ENCODE data around the gene ME2. TPM values are rescaled to one million over a fixed set of nuclear protein-coding genes. Genes with fewer than 3 reads are reported as not detected.
"Not testable (repeated sequence)": the region's sequence is repeated elsewhere in the genome, so short reads cannot be mapped to it uniquely, and the experiment has no call there.

The ME2 gene
- total and polyA plus RNA-seq, 2 donors (not counting 1 experiment from before 2014, with no cell fraction given), result 28.4 to 57.8 TPM

DNA sequence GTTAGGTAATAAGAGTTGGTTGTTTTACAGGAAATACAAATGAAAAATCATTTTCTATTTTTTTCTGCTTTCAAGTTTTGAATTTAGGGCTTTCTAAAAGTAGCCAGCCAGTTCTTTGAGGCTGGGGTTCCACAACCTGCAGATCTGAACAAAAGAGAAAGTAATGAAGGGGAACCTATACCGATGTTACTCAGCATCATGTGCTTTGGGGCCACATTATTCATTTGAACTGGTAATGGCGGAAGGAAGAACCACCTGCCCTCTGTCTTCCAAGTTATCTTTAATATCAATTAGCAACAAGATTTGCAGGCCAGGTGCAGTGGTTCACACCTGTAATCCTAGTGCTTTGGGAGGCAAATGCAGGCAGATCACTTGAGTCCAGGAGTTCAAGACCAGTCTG, 46.2 kb upstream of the ME2 start:
- Mint-ChIP-seq H3K4me1 (peaks cover 44% of the 10 kb centered on the region), H3K9me3 (ENCODE audit: insufficient read depth) (no peaks in the 10 kb centered on the region), H3K27me3 (no peaks in the 10 kb centered on the region), H3K4me3 (peak overlapping the region; percentile 29), H3K27ac (peak overlapping the region; percentile 53)
- ChIA-PET POLR2A (no interaction called here), CTCF (interaction anchor here (9.5 kb wide), 1 partner anchor 14 kb away, joined by 70 read pairs; the partner anchor contains the start of gene MRO)
- DNase-seq (no peak), ATAC-seq (ENCODE audit: low read depth) (no peak)
- intact Hi-C loops (cut with micrococcal nuclease), result no loop called here
- H3K36me3 ChIP-seq (replicated peaks in 1 of 2; ENCODE audit: control extremely low read depth in 1 of 2, control insufficient read depth in 1 of 2, extremely low read depth in 1 of 2, insufficient read depth in 2 of 2, low read length in 1 of 2), result no peaks in the 10 kb centered on the region
- H3K79me2 ChIP-seq (ENCODE audit: control insufficient read depth, insufficient read depth, low read length), result no peaks in the 10 kb centered on the region
- TF ChIP-seq, protein P1, sequence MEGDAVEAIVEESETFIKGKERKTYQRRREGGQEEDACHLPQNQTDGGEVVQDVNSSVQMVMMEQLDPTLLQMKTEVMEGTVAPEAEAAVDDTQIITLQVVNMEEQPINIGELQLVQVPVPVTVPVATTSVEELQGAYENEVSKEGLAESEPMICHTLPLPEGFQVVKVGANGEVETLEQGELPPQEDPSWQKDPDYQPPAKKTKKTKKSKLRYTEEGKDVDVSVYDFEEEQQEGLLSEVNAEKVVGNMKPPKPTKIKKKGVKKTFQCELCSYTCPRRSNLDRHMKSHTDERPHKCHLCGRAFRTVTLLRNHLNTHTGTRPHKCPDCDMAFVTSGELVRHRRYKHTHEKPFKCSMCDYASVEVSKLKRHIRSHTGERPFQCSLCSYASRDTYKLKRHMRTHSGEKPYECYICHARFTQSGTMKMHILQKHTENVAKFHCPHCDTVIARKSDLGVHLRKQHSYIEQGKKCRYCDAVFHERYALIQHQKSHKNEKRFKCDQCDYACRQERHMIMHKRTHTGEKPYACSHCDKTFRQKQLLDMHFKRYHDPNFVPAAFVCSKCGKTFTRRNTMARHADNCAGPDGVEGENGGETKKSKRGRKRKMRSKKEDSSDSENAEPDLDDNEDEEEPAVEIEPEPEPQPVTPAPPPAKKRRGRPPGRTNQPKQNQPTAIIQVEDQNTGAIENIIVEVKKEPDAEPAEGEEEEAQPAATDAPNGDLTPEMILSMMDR (IDR thresholded peaks at IDR 0.05), result no peak
- no peak for TF ChIP-seq EZH2 (IDR thresholded peaks at IDR 0.05; ENCODE audit: borderline replicate concordance, insufficient read depth, low read depth, low read length, poor library complexity, severe bottlenecking)
- peaks cover 23 to 33% of the 10 kb centered on the region in 2 donors for H3K4me1 ChIP-seq (ENCODE audit: control insufficient read depth in 2 of 2, insufficient read depth in 2 of 2, low read length in 2 of 2)
- H4K20me1 ChIP-seq (ENCODE audit: control insufficient read depth, insufficient read depth, low read length, poor library complexity, severe bottlenecking), result no peaks in the 10 kb centered on the region
- H3K27ac ChIP-seq (ENCODE audit: low read length in 2 of 2), result no peak overlapping the region
- no peak overlapping the region for H3K4me3 ChIP-seq (ENCODE audit: control extremely low read depth in 1 of 5, extremely low read depth in 1 of 5, insufficient read depth in 1 of 5, low read depth in 2 of 5, low read length in 4 of 5)
- H3K9me3 ChIP-seq (ENCODE audit: control extremely low read depth in 1 of 3, control insufficient read depth in 2 of 3, insufficient read depth in 1 of 3, low read length in 2 of 3), result peaks cover 0 to 3% (median 0%) of the 10 kb centered on the region in 3 donors
- H2AFZ ChIP-seq (ENCODE audit: insufficient read depth, low read depth, low read length, poor library complexity, severe bottlenecking), result peak overlapping the region; percentile 61
- WGBS (ENCODE audit: insufficient coverage), result 80% methylated on average over 1 of the region's 2 CpGs
- H3K27me3 ChIP-seq (replicated peaks in 1 of 4; ENCODE audit: control extremely low read depth in 1 of 4, control insufficient read depth in 3 of 4, insufficient read depth in 4 of 4, low read length in 3 of 4), result no peaks in the 10 kb centered on the region
- no peak overlapping the region for H3K9ac ChIP-seq (ENCODE audit: low read length)
- H3K4me2 ChIP-seq (replicated peaks; ENCODE audit: low read depth, low read length, poor library complexity, severe bottlenecking), result peak overlapping the region; percentile 25

DNA sequence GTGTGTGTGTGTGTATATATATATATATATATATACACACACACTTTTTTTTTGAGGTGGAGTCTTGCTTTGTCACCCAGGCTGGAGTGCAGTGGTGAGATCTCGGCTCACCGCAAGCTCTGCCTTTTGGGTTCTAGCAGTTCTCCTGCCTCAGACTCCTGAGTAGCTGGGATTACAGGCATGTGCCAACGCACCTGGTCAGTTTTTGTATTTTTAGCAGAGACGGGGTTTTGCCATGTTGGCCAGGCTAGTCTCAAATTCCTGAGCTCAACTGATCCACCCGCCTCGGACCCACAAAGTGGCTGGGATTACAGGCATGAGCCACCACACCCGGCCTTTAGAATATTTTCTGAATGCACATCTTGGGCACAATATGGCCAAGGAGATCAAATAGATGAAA, 45.4 kb upstream of the ME2 start:
- 96% methylated on average over 5 of the region's 7 CpGs for WGBS (ENCODE audit: insufficient coverage)
- CTCF ChIA-PET, result interaction anchor here (1.6 to 9.5 kb wide), 2 partner anchors 14 to 218 kb away, joined by 4 to 70 read pairs; partner anchors contain the start of gene MRO
- H3K9ac ChIP-seq (ENCODE audit: low read length); H3K9me3 ChIP-seq (ENCODE audit: control extremely low read depth in 1 of 3, control insufficient read depth in 2 of 3, insufficient read depth in 1 of 3, low read length in 2 of 3); H3K4me3 ChIP-seq (ENCODE audit: control extremely low read depth in 1 of 5, extremely low read depth in 1 of 5, insufficient read depth in 1 of 5, low read depth in 2 of 5, low read length in 4 of 5); H2AFZ ChIP-seq (ENCODE audit: insufficient read depth, low read depth, low read length, poor library complexity, severe bottlenecking); H3K27ac Mint-ChIP-seq; H3K36me3 ChIP-seq (replicated peaks in 1 of 2; ENCODE audit: control extremely low read depth in 1 of 2, control insufficient read depth in 1 of 2, extremely low read depth in 1 of 2, insufficient read depth in 2 of 2, low read length in 1 of 2); intact Hi-C loops (cut with micrococcal nuclease); H3K4me3 Mint-ChIP-seq; DNase-seq; H3K27me3 ChIP-seq (replicated peaks in 1 of 4; ENCODE audit: control extremely low read depth in 1 of 4, control insufficient read depth in 3 of 4, insufficient read depth in 4 of 4, low read length in 3 of 4); ATAC-seq (ENCODE audit: low read depth); H4K20me1 ChIP-seq (ENCODE audit: control insufficient read depth, insufficient read depth, low read length, poor library complexity, severe bottlenecking); H3K4me2 ChIP-seq (replicated peaks; ENCODE audit: low read depth, low read length, poor library complexity, severe bottlenecking); H3K79me2 ChIP-seq (ENCODE audit: control insufficient read depth, insufficient read depth, low read length); H3K27me3 Mint-ChIP-seq; H3K27ac ChIP-seq (ENCODE audit: low read length in 2 of 2); H3K9me3 Mint-ChIP-seq (ENCODE audit: insufficient read depth); POLR2A ChIA-PET: not testable (repeated sequence)
- H3K4me1 Mint-ChIP-seq, result peaks cover 44% of the 10 kb centered on the region
- H3K4me1 ChIP-seq (ENCODE audit: control insufficient read depth in 2 of 2, insufficient read depth in 2 of 2, low read length in 2 of 2), result peaks cover 23 to 33% of the 10 kb centered on the region in 2 donors

Data from B cell (primary cell).